ENCODE results near the gene LBP.

Gene LBP

GRCh38 chr20:38343311-38344106 is 2.8 kb upstream of the LBP start:
- H3K27me3 Mint-ChIP-seq, result peaks cover 11 to 59% of the 10 kb centered on the region in 2 donors
- H3K36me3 Mint-ChIP-seq (ENCODE audit: insufficient read depth), result no peaks in the 10 kb centered on the region
- no peaks in the 10 kb centered on the region for H3K9me3 Mint-ChIP-seq
- no peak overlapping the region for H3K4me3 Mint-ChIP-seq
- no peak overlapping the region for H3K27ac Mint-ChIP-seq
- ATAC-seq (replicated peaks), result no peak
- no peak for DNase-seq
- H3K4me1 Mint-ChIP-seq (ENCODE audit: low read depth in 2 of 2), result no peaks in the 10 kb centered on the region

- no peaks in the 10 kb centered on the region for H3K9me3 Mint-ChIP-seq
- no peak overlapping the region for H3K4me3 Mint-ChIP-seq
- no peaks in the 10 kb centered on the region for H3K4me1 Mint-ChIP-seq (ENCODE audit: low read depth in 2 of 2)
- H3K36me3 Mint-ChIP-seq (ENCODE audit: insufficient read depth), result no peaks in the 10 kb centered on the region
- DNase-seq (no peak), ATAC-seq (replicated peaks) (no peak)
- H3K27me3 Mint-ChIP-seq, result peaks cover 16 to 56% of the 10 kb centered on the region in 2 donors
- H3K27ac Mint-ChIP-seq, result no peak overlapping the region
Observed at GRCh38 chr20:38344107-38344701, 2.1 kb upstream of the LBP start.

GRCh38 chr20:38345643-38346042 is 639 bp upstream of the LBP start:
- no peaks in the 10 kb centered on the region for H3K36me3 Mint-ChIP-seq (ENCODE audit: insufficient read depth)
- ATAC-seq (replicated peaks) (no peak), DNase-seq (no peak)
- H3K9me3 Mint-ChIP-seq, result no peaks in the 10 kb centered on the region
- H3K4me1 Mint-ChIP-seq (ENCODE audit: low read depth in 2 of 2), result no peaks in the 10 kb centered on the region
- H3K27ac Mint-ChIP-seq, result no peak overlapping the region
- peaks cover 20 to 59% of the 10 kb centered on the region in 2 donors for H3K27me3 Mint-ChIP-seq
- no peak overlapping the region for H3K4me3 Mint-ChIP-seq

- Mint-ChIP-seq H3K36me3 (ENCODE audit: insufficient read depth) (no peaks in the 10 kb centered on the region), H3K27me3 (peaks cover 20 to 53% of the 10 kb centered on the region in 2 donors), H3K4me3 (no peak overlapping the region), H3K9me3 (no peaks in the 10 kb centered on the region), H3K4me1 (ENCODE audit: low read depth in 2 of 2) (no peaks in the 10 kb centered on the region), H3K27ac (no peak overlapping the region)
- no peak for DNase-seq
- no peak for ATAC-seq (replicated peaks)
Observed at GRCh38 chr20:38346741-38347140, 459 bp downstream of the LBP start.

GRCh38 chr20:38349856-38350255 is 3.6 kb downstream of the LBP start:
- Mint-ChIP-seq H3K9me3 (no peaks in the 10 kb centered on the region), H3K27ac (no peak overlapping the region), H3K27me3 (peaks cover 20 to 36% of the 10 kb centered on the region in 2 donors), H3K4me1 (ENCODE audit: low read depth in 2 of 2) (no peaks in the 10 kb centered on the region), H3K36me3 (ENCODE audit: insufficient read depth) (no peaks in the 10 kb centered on the region), H3K4me3 (no peak overlapping the region)
- no peak for ATAC-seq (replicated peaks)
- DNase-seq, result no peak

- Mint-ChIP-seq H3K27ac (no peak overlapping the region), H3K9me3 (no peaks in the 10 kb centered on the region), H3K4me3 (no peak overlapping the region), H3K27me3 (peaks cover 20 to 36% of the 10 kb centered on the region in 2 donors), H3K36me3 (ENCODE audit: insufficient read depth) (no peaks in the 10 kb centered on the region), H3K4me1 (ENCODE audit: low read depth in 2 of 2) (no peaks in the 10 kb centered on the region)
- no peak for DNase-seq
- no peak for ATAC-seq (replicated peaks)
Observed at GRCh38 chr20:38350879-38351775, 4.8 kb downstream of the LBP start.

GRCh38 chr20:38353316-38353715 is 7.0 kb downstream of the LBP start:
- Mint-ChIP-seq H3K27ac (no peak overlapping the region), H3K9me3 (no peaks in the 10 kb centered on the region), H3K36me3 (ENCODE audit: insufficient read depth) (no peaks in the 10 kb centered on the region), H3K4me3 (no peak overlapping the region), H3K4me1 (ENCODE audit: low read depth in 2 of 2) (peaks cover 0 to 2% of the 10 kb centered on the region in 2 donors), H3K27me3 (peaks cover 9 to 16% of the 10 kb centered on the region in 2 donors)
- ATAC-seq (replicated peaks) (no peak), DNase-seq (no peak)

GRCh38 chr20:38354227-38354626 is 7.9 kb downstream of the LBP start:
- Mint-ChIP-seq H3K27ac (no peak overlapping the region), H3K4me3 (no peak overlapping the region), H3K27me3 (peaks cover 4 to 13% of the 10 kb centered on the region in 2 donors), H3K9me3 (no peaks in the 10 kb centered on the region), H3K36me3 (ENCODE audit: insufficient read depth) (no peaks in the 10 kb centered on the region), H3K4me1 (ENCODE audit: low read depth in 2 of 2) (peaks cover 0 to 2% of the 10 kb centered on the region in 2 donors)
- no peak for DNase-seq
- no peak for ATAC-seq (replicated peaks)

GRCh38 chr20:38355161-38356012 is 9.1 kb downstream of the LBP start:
- DNase-seq (no peak), ATAC-seq (replicated peaks) (no peak)
- Mint-ChIP-seq H3K36me3 (ENCODE audit: insufficient read depth) (no peaks in the 10 kb centered on the region), H3K9me3 (no peaks in the 10 kb centered on the region), H3K27me3 (peaks cover 0 to 7% of the 10 kb centered on the region in 2 donors), H3K4me1 (ENCODE audit: low read depth in 2 of 2) (peaks cover 0 to 2% of the 10 kb centered on the region in 2 donors), H3K27ac (no peak overlapping the region), H3K4me3 (no peak overlapping the region)

GRCh38 chr20:38357653-38358207 is 11.4 kb downstream of the LBP start:
- no peak overlapping the region for H3K4me3 Mint-ChIP-seq
- DNase-seq (no peak), ATAC-seq (replicated peaks) (no peak)
- no peaks in the 10 kb centered on the region for H3K27me3 Mint-ChIP-seq
- no peak overlapping the region for H3K27ac Mint-ChIP-seq
- peaks cover 0 to 2% of the 10 kb centered on the region in 2 donors for H3K4me1 Mint-ChIP-seq (ENCODE audit: low read depth in 2 of 2)
- no peaks in the 10 kb centered on the region for H3K9me3 Mint-ChIP-seq
- H3K36me3 Mint-ChIP-seq (ENCODE audit: insufficient read depth), result no peaks in the 10 kb centered on the region

GRCh38 chr20:38358556-38358955 is 12.3 kb downstream of the LBP start:
- no peak for ATAC-seq (replicated peaks)

GRCh38 chr20:38363004-38363747 is 16.9 kb downstream of the LBP start:
- Mint-ChIP-seq H3K36me3 (ENCODE audit: insufficient read depth) (no peaks in the 10 kb centered on the region), H3K27ac (no peak overlapping the region), H3K4me3 (no peak overlapping the region), H3K4me1 (ENCODE audit: low read depth in 2 of 2) (no peaks in the 10 kb centered on the region), H3K27me3 (peaks cover 15 to 27% of the 10 kb centered on the region in 2 donors), H3K9me3 (no peaks in the 10 kb centered on the region)
- ATAC-seq (replicated peaks), result no peak
- no peak for DNase-seq

More at GRCh38 chr20:38358556-38358955, 12.3 kb downstream of the LBP start:
- Mint-ChIP-seq H3K9me3 (no peaks in the 10 kb centered on the region), H3K27me3 (peaks cover 0 to 8% of the 10 kb centered on the region in 2 donors), H3K27ac (no peak overlapping the region), H3K4me3 (no peak overlapping the region), H3K36me3 (ENCODE audit: insufficient read depth) (no peaks in the 10 kb centered on the region), H3K4me1 (ENCODE audit: low read depth in 2 of 2) (peaks cover 0 to 2% of the 10 kb centered on the region in 2 donors)
- DNase-seq, result no peak
